ENCODE measurements around the gene SNRNP35. TPM values are rescaled to one million over a fixed set of nuclear protein-coding genes. Genes with fewer than 3 reads are reported as not detected.
"Not testable (repeated sequence)": the region's sequence is repeated elsewhere in the genome, so short reads cannot be mapped to it uniquely, and the experiment has no call there.

SNRNP35 gene
- total RNA-seq, 3 donors from 2014 or later: 14.6 to 24.1 (median 17.7) TPM

- H3K4me3 ChIP-seq: no peak overlapping the region
- DNase-seq (ENCODE audit: low spot score in 2 of 2): no peak
- TF ChIP-seq POLR2A (IDR thresholded peaks at IDR 0.05) (no peak), CTCF (IDR thresholded peaks at IDR 0.05) (no peak), POLR2AphosphoS5 (IDR thresholded peaks at IDR 0.05) (no peak)
- H3K36me3 ChIP-seq: no peaks in the 10 kb centered on the region
- no peak overlapping the region for H3K27ac ChIP-seq
- no peaks in the 10 kb centered on the region for H3K4me1 ChIP-seq
- no peaks in the 10 kb centered on the region for H3K9me3 ChIP-seq
- intact Hi-C loops (cut with DNase I; ENCODE audit: low total_unique reads): no loop called here
- no peaks in the 10 kb centered on the region for H3K27me3 ChIP-seq
Measured at GRCh38 chr12:123491481-123491880, 33.5 kb downstream of the SNRNP35 start.

GRCh38 chr12:123492339-123493039 is 34.5 kb downstream of the SNRNP35 start:
- intact Hi-C loops (cut with DNase I; ENCODE audit: low total_unique reads); H3K4me1 ChIP-seq; H3K9me3 ChIP-seq: not testable (repeated sequence)

GRCh38 chr12:123494124-123494851 is 36.3 kb downstream of the SNRNP35 start:
- no peaks in the 10 kb centered on the region for H3K36me3 ChIP-seq

More at GRCh38 chr12:123492339-123493039, 34.5 kb downstream of the SNRNP35 start:
- not testable (repeated sequence) for H3K36me3 ChIP-seq; H3K4me3 ChIP-seq; H3K27me3 ChIP-seq; H3K27ac ChIP-seq; DNase-seq (ENCODE audit: low spot score in 2 of 2)

GRCh38 chr12:123497065-123497464 is 39.1 kb downstream of the SNRNP35 start:
- Histone ChIP-seq H3K4me1 (no peaks in the 10 kb centered on the region), H3K27ac (no peak overlapping the region), H3K9me3 (no peaks in the 10 kb centered on the region), H3K27me3 (no peaks in the 10 kb centered on the region), H3K4me3 (no peak overlapping the region), H3K36me3 (no peaks in the 10 kb centered on the region)
- DNase-seq (ENCODE audit: low spot score in 2 of 2): no peak
- TF ChIP-seq POLR2AphosphoS5 (IDR thresholded peaks at IDR 0.05): no peak
- TF ChIP-seq CTCF (IDR thresholded peaks at IDR 0.05): no peak
- TF ChIP-seq POLR2A (IDR thresholded peaks at IDR 0.05): no peak
- intact Hi-C loops (cut with DNase I; ENCODE audit: low total_unique reads): no loop called here

More at GRCh38 chr12:123494124-123494851, 36.3 kb downstream of the SNRNP35 start:
- H3K27me3 ChIP-seq: no peaks in the 10 kb centered on the region
- H3K4me3 ChIP-seq: no peak overlapping the region
- H3K9me3 ChIP-seq: no peaks in the 10 kb centered on the region
- no peak for TF ChIP-seq POLR2A (IDR thresholded peaks at IDR 0.05)
- no peak for TF ChIP-seq POLR2AphosphoS5 (IDR thresholded peaks at IDR 0.05)
- TF ChIP-seq CTCF (IDR thresholded peaks at IDR 0.05): no peak
- intact Hi-C loops (cut with DNase I; ENCODE audit: low total_unique reads): no loop called here
- no peaks in the 10 kb centered on the region for H3K4me1 ChIP-seq
- DNase-seq (ENCODE audit: low spot score in 2 of 2): no peak
- no peak overlapping the region for H3K27ac ChIP-seq

GRCh38 chr12:123498126-123498825 is 40.3 kb downstream of the SNRNP35 start:
- intact Hi-C loops (cut with DNase I; ENCODE audit: low total_unique reads): no loop called here
- no peaks in the 10 kb centered on the region for H3K36me3 ChIP-seq
- H3K27ac ChIP-seq: no peak overlapping the region
- no peak for DNase-seq (ENCODE audit: low spot score in 2 of 2)
- no peaks in the 10 kb centered on the region for H3K9me3 ChIP-seq
- no peak for TF ChIP-seq CTCF (IDR thresholded peaks at IDR 0.05)
- no peak for TF ChIP-seq POLR2A (IDR thresholded peaks at IDR 0.05)
- TF ChIP-seq POLR2AphosphoS5 (IDR thresholded peaks at IDR 0.05): no peak
- no peaks in the 10 kb centered on the region for H3K4me1 ChIP-seq
- no peak overlapping the region for H3K4me3 ChIP-seq
- no peaks in the 10 kb centered on the region for H3K27me3 ChIP-seq

All from breast epithelium (tissue), 4 donors.